Vagina (tissue), 2 donors: ENCODE measurements around the gene TMEM200C.

Experiments
- CTCF ChIP-seq, 3 experiments: fragments of 450-650 bp in 2 of 3; fragments of 200-600 bp in 1 of 3; sonication (generic) in 1 of 3; IDR thresholded peaks; one replicate each; pipeline ENCODE4 v1.5.1; 2017 to 2019; ENCODE audit warnings: antibody characterized with exemption in 3 of 3, mild to moderate bottlenecking in 2 of 3, moderate library complexity in 2 of 3
- POLR2A ChIP-seq, 2 donors: fragments of 450-650 bp; IDR thresholded peaks; one replicate each; pipeline ENCODE4 v1.6.1; 2017; ENCODE audit warnings: antibody characterized with exemption in 2 of 2, mild to moderate bottlenecking in 2 of 2, moderate library complexity in 2 of 2

GRCh38 chr18:5879479-5879882 lies 15.8 kb downstream of the TMEM200C start:
- TF ChIP-seq CTCF (IDR thresholded peaks at IDR 0.05) = peak; percentile 43 to 64 (median 61)
- no peak for TF ChIP-seq POLR2A (IDR thresholded peaks at IDR 0.05)
